ENCODE results near the gene PIGP.
A peak's percentile ranks its signal among the peaks of the same experiment; 100 is the strongest.
"Not testable (repeated sequence)": the region's sequence is repeated elsewhere in the genome, so short reads cannot be mapped to it uniquely, and the experiment has no call there.

The PIGP gene

DNA sequence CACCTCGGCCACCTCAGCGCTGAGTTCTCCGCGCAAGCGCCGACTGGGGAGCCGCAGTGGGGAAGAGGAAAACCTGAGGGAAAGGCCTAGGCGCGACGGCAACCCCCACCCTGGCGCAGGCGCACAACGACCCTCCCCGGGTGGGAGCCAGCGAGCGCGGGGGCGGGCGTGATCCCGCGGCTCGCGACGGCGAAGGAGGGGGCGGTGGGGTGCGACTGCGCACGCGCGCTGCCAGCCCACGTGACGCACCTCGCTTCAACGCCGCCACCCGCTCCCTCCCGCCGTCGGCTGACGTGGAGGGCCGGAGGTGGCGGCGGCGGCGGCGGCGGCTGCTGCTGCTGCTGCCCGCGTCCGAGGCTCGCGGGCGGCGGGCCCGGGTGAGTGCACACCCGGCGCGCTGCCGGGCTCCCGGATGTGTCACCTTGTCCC is at the start of gene PIGP, which contains the start of gene TTC3:
Gene PIGP (minus strand): TSS at position 84 of the 429 bp plus-strand sequence. CDS start 556 bp downstream, outside the sequence.
Gene TTC3 (plus strand): TSS at position 267 of the 429 bp plus-strand sequence. CDS start 14,004 bp downstream, outside the sequence.
- DNase-seq: peak; percentile 64 to 87

DNA sequence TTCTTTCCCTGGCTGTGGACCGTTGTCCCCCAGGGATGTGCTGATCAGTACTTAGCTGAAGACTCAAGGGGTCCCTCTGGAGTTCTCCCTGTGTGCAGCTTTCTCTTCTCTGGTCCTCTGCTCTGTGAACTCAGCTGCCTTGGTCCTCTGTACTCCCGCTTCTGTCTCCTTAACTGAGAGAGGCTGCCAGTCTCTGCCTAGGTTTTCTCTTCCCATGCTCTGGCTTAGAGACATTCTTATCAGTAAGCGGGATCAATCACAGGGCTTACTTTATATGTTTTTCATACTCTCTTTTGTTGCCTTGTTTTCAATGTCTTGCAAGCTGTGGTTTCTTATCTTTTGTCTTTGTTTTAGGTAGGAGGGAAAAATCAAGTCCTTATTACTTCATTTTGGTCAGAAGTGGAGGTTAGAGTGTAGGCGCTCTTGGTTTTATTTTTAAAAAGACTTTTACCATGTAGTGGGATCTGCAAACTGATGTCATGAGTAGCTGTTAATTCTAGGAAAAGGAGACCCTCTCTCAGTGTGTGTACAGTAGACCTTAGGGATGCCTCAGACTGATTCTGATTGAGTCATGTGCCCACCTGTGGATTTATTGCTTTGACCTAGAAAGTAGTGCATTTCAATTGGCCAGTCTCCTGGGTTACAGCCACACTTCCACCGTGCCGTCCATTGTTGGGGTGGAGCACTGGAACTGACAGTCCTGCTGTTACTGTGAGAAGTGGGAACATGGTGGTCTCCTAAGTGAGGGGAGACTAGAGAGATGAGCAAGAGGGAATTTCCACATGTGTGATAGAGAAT is 46.7 kb upstream of the PIGP start:
- DNase-seq: no peak

DNA sequence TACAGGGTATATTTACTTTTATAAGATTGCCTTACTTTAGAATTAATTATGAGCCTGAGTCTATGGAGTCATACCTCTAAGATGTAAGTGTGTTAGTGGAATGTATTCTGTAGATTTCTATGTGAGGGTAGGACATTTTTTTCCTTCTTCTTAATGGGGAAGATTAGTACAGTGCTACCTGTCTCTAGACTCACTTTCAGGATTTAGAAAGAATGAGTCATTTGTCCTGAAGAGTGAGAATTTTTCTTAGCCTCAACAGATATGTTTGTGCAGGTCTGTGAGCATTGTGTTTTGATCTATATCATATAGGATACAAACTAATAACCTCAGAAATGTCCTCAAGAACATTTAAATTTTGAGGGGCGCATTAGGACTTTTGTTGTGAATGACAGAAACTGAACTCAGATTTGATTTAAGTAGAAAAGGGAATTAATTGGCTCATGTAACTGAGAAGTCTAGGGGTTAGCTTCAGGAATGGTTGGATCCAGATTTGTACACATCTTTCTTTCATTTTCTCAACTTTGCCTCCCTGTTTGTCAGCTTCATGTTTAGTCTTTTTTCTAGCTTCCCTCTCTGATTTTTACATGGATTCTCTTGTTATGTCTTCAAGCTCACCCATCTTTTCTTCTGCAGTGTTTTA is 45.4 kb upstream of the PIGP start:
- no peak for DNase-seq

DNA sequence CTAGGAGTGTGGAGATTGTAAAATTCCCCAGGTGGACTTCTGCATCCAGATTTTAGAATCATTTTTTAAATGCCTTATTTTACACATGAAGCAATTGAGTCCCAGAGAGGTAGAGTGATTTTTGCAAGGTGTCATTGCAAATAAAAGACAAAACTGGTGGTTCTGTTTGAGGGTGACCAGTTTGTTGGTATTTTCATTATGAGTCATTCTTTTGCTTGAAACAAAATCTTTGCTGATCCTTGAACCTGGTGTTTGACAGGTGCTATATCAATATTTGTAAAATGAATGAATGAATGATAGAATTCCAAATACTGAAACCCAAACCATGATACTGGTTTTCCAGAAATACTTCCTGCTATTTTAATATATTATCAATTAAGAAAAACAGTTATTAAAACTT is 44.3 kb upstream of the PIGP start:
- DNase-seq: no peak

- DNase-seq: not testable (repeated sequence)
Observed at GRCh38 chr21:37116459-37116858, 43.6 kb upstream of the PIGP start.

DNA sequence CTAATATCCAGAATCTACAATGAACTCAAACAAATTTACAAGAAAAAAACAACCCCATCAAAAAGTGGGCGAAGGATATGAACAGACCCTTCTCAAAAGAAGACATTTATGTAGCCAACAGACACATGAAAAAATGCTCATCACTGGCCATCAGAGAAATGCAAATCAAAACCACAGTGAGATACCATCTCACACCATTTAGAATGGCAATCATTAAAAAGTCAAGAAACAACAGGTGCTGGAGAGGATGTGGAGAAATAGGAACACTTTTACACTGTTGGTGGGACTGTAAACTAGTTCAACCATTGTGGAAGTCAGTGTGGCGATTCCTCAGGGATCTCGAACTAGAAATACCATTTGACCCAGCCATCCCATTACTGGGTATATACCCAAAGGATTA is 41.4 kb upstream of the PIGP start:
- DNase-seq: not testable (repeated sequence)

DNA sequence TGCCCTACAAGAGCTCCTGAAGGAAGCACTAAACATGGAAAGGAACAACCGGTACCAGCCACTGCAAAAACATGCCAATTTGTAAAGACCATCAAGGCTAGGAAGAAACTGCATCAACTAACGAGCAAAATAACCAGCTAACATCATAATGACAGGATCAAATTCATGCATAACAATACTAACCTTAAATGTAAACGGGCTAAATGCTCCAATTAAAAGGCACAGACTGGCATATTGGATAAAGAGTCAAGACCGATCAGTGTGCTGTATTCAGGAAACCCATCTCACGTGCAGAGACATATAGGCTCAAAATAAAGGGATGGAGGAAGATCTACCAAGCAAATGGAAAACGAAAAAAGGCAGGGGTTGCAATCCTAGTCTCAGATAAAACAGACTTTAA is 38.2 kb upstream of the PIGP start:
- not testable (repeated sequence) for DNase-seq

GRCh38 chr21:37106998-37107397 is 34.1 kb upstream of the PIGP start:
- no peak for DNase-seq

- not testable (repeated sequence) for DNase-seq
Observed at GRCh38 chr21:37102746-37103145, 29.9 kb upstream of the PIGP start.

DNA sequence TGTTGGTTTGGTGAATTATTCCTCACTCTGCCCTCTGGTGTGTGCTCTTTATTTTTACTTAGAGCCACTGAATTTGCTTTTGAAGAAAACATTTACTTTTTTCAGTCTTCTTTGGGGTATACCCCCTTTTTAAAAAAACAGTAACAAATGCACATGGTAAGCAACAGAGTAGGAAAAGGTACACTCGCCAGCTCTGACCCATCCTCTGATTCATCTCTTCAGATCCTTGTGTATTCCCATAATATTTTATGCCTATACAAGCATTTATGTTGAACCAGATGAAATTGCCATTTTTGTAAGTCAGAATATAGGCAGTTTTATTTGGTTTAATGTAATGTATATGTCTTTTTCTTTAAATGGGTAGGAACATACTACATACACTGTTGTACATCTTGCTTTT is 28.5 kb upstream of the PIGP start:
- no peak for DNase-seq

DNA sequence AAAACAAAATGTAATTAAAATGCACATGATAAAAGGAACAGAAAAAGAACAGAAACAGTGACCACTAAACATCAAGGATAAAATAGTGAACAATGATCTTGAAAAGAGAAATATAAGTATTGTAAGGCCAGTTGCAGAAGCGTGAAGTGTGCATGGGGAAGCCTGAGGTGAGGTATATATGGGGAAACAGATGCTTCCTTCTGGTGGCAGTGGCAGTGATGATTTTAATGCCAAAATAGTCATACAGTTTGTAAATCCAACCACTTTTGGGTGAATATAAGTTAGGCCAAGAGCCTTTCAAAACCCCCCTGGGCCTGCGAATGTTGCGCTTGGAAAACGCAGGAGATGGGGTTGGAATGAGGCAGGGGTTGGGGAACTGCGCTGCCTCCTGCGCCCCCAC is 27.4 kb upstream of the PIGP start:
- DNase-seq: no peak

GRCh38 chr21:37098751-37099150 is 25.9 kb upstream of the PIGP start:
- no peak for DNase-seq

GRCh38 chr21:37095821-37096220 is 22.9 kb upstream of the PIGP start:
- no peak for DNase-seq

- no peak for DNase-seq
Observed at GRCh38 chr21:37093977-37094376, 21.1 kb upstream of the PIGP start.

DNA sequence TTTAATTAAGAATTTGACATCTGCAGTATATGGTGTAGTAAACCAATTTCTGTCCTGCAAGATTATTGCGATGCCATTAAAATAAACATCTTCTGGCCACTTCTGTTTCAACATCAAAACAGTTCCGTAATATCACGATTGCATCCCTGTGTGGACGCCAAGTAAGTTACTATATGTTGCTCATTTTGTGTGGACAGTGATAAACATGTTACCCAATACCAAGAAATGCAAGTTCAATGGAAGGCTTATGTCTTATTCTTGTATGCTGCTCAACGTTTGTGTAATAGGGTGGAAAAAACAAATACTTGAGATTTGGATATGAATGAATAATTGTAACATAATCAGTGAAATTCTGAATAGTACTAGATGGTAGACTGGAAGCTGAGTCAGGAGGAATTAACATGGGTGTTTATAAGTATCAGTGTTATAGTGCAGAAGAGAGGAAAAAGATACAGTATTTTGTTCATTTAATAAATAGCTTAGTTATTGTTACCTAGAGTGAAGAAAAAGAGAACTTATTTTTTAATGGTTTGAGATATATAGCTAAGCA is 15.4 kb upstream of the PIGP start:
- no peak for DNase-seq

- no peak for DNase-seq
Observed at GRCh38 chr21:37087188-37087587, 14.3 kb upstream of the PIGP start.

DNA sequence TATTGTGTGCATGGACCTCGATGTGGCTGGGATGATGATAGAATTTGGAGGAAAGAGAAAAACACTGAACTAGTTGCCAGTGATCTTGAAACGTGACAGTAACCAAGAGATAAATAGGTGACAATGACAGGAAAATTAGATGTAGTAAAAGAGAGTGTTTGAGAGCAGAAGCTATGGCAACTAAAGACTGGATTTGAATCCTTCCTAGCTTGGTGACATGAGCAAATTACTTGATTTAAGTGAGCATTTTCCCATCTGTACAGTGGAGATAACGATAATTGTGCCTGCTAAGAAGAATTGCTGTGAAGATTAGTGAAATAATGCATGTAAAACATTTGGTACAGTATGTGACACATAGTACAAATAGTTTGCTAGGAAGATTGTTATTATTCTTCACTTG is 12.9 kb upstream of the PIGP start:
- no peak for DNase-seq

- no peak for DNase-seq
Observed at GRCh38 chr21:37082856-37083528, 10.1 kb upstream of the PIGP start.

DNA sequence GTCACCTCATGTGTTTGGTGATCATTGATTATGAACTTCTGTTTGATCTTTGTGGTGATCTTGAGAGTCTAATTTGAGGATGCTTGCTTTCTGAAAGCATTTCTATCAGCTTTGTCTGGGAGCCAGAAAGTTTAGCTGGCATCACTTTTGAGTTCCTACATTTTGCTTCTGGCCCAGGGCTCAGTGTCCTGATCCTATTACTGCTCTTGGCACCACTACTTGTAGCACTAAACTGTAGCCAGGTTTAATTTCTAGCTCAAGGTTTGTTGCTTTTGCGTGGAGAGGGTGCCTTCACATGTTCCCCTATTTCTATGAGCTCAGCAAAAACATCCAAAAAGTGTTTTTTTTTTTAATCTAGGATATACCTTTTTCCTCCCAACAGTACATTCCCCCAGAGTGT is 9.5 kb upstream of the PIGP start:
- DNase-seq: no peak

DNA sequence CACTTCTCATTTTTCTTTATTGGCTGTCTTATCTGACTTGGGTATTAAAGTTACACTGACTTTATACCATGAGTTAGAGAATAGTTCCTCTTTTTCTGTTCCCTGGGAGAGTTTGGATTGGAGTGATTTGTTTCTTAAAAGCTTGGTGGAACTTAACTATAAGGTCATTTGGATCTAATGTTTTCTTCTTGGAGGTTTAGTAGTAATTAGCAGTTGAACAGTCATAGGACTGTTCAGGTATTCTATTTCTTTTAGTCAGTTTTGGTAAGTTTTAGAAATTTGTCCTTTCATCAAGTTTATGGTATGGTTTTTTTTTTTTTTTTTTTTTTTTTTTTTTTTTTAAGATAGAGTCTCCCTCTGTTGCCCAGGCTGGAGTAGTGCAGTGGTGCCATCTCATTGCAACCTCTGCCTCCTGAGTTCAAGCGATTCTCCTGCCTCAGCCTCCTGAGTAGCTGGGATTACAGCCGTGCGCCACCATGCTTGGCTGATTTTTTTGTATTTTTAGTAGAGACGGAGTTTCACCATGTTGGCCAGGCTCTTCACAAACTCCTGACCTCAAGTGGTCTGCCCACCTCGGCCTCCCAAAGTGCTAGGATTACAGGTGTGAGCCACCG is 6.4 kb upstream of the PIGP start:
- no peak for DNase-seq

- DNase-seq: no peak
Observed at GRCh38 chr21:37077403-37077802, 4.5 kb upstream of the PIGP start.

DNA sequence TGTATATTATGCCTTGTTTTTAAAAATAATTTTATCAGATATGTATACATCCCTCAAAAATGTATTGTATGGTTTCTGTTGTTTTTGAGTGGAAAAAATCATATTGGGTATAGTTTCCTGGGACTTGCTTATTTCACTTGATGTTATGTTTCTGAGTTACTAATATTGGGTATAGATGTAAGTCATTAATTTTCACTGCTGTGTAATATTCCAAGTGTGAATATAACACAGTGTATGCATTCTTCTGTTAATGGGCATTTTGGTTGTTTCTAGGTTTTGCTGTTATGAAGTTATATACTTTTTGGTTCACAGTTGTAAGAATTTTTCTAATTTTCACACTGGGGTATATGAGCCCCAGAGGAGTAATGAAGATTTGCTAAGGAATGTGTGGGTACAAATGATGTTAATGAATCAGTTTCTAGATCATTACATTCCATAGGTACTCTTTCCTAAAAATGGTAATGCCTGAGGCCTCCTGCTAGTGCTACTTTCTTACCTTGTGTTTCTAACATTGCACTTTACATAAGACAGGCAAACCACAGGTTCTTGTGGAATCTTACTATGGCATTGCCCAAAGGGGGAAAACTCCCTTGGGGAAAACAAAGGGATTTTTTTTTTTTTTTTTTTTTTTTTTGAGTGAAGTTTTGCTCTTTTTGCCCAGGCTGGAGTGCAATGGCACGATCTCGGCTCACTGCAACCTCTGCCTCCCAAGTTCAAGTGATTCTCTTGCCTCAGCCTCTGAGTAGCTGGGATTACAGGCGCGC is 3.4 kb upstream of the PIGP start:
- no peak for DNase-seq
